Omental fat pad (tissue), 4 donors: ENCODE results near the gene TAS2R41. TPM values are rescaled to one million over a fixed set of nuclear protein-coding genes. Genes with fewer than 3 reads are reported as not detected.

ENCODE experiments used
- total RNA-seq, 4 donors: library from RNA; depleted of rRNA; stranded (reverse); fragments of >200 nt; gene quantifications; one replicate each; pipeline ENCODE4 v1.1.0, GENCODE V29; 2016

Gene TAS2R41
- total RNA-seq, 4 donors from 2014 or later, result not detected

Other genes with a start within 250 kb of the TAS2R41 start
- gene GSTK1, start 214.4 kb upstream of the TAS2R41 start, total RNA-seq, result 100 to 1,000 TPM; 159 to 243 (median 177) TPM
- 1 to 10 TPM in 3 of 4 donors, not detected in 1; 1.1 to 3.8 (median 1.6) TPM for gene TMEM139, start 192.9 kb upstream of the TAS2R41 start, total RNA-seq
- gene CASP2, start 189.5 kb upstream of the TAS2R41 start, total RNA-seq, result 10 to 100 TPM in 3 of 4 donors, 1 to 10 TPM in 1; 7.7 to 21.6 (median 13.3) TPM
- under 1 TPM in 2 of 4 donors, not detected in 2; 0.24 to 0.79 TPM for gene CLCN1, start 161.8 kb upstream of the TAS2R41 start, total RNA-seq
- gene FAM131B, start 115.2 kb upstream of the TAS2R41 start, total RNA-seq, result 1 to 10 TPM in 1 of 4 donors, under 1 TPM in 3; 0.56 to 1.2 (median 0.77) TPM
- 100 to 1,000 TPM in 1 of 4 donors, 10 to 100 TPM in 3; 48.2 to 138 (median 62.8) TPM for gene ZYX, start 96.5 kb upstream of the TAS2R41 start, total RNA-seq
- under 1 TPM in 2 of 4 donors, not detected in 2; 0.13 to 0.46 TPM for gene EPHA1, start 69.0 kb upstream of the TAS2R41 start, total RNA-seq
- gene TAS2R60, start 34.4 kb upstream of the TAS2R41 start, total RNA-seq, result not detected
- gene CTAGE15, start 93.9 kb downstream of the TAS2R41 start, total RNA-seq, result 1 to 10 TPM in 1 of 4 donors, under 1 TPM in 2, not detected in 1; 0.74 to 1.3 (median 0.79) TPM
- 1 to 10 TPM; 1.4 to 8.2 (median 4.8) TPM for gene TCAF2, start 143.1 kb downstream of the TAS2R41 start, total RNA-seq